Measurements from ENCODE around the gene C1S.

DNA sequence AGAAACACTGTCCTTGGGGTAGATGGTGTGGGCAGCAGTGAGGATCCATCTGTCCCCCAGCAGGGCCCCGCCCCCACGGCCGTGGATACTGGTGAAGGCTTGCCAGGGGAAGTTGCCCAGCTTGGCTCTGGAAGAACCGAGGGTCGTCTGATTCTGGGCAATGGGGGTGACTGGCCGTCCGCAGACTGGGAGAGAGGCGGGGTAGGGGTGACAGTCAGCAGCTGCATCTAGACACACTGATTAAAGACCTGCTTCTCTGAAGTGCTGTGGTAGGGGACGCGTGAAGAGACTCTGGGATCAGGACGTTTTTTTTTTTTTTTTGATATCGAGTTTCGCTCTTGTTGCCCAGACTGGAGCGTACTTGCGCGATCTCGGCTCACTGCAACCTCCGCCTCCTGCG is 36.5 kb downstream of the C1S start:
- no peak for TF ChIP-seq POLR2A (IDR thresholded peaks at IDR 0.05)
- TF ChIP-seq, protein P1, sequence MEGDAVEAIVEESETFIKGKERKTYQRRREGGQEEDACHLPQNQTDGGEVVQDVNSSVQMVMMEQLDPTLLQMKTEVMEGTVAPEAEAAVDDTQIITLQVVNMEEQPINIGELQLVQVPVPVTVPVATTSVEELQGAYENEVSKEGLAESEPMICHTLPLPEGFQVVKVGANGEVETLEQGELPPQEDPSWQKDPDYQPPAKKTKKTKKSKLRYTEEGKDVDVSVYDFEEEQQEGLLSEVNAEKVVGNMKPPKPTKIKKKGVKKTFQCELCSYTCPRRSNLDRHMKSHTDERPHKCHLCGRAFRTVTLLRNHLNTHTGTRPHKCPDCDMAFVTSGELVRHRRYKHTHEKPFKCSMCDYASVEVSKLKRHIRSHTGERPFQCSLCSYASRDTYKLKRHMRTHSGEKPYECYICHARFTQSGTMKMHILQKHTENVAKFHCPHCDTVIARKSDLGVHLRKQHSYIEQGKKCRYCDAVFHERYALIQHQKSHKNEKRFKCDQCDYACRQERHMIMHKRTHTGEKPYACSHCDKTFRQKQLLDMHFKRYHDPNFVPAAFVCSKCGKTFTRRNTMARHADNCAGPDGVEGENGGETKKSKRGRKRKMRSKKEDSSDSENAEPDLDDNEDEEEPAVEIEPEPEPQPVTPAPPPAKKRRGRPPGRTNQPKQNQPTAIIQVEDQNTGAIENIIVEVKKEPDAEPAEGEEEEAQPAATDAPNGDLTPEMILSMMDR (IDR thresholded peaks at IDR 0.05), result no peak

Measured in esophagus squamous epithelium (tissue), 4 donors.